ENCODE measurements around the gene IPP.
"Not testable (repeated sequence)": the region's sequence is repeated elsewhere in the genome, so short reads cannot be mapped to it uniquely, and the experiment has no call there.

The IPP gene

GRCh38 chr1:45739641-45740156 is 10.8 kb downstream of the IPP start:
- not testable (repeated sequence) for FAIRE-seq; DNase-seq (ENCODE audit: low spot score)

GRCh38 chr1:45739137-45739536 is 11.3 kb downstream of the IPP start:
- FAIRE-seq, result no peak

GRCh38 chr1:45730780-45731319 is 19.6 kb downstream of the IPP start:
- DNase-seq (ENCODE audit: low spot score), result no peak
- no peak for FAIRE-seq

More at GRCh38 chr1:45739137-45739536, 11.3 kb downstream of the IPP start:
- DNase-seq (ENCODE audit: low spot score), result no peak

- DNase-seq (ENCODE audit: low spot score) (no peak), FAIRE-seq (no peak)
Observed at GRCh38 chr1:45730075-45730779, 20.2 kb downstream of the IPP start.

GRCh38 chr1:45726007-45726406 is 24.4 kb downstream of the IPP start:
- FAIRE-seq; DNase-seq (ENCODE audit: low spot score): not testable (repeated sequence)

- FAIRE-seq, result peak; percentile 2
- no peak for DNase-seq (ENCODE audit: low spot score)
Observed at GRCh38 chr1:45723248-45723930, 27.1 kb downstream of the IPP start.

GRCh38 chr1:45722809-45723208 is 27.6 kb downstream of the IPP start:
- no peak for FAIRE-seq
- no peak for DNase-seq (ENCODE audit: low spot score)

GRCh38 chr1:45721207-45721606 is 29.2 kb downstream of the IPP start:
- DNase-seq (ENCODE audit: low spot score) (no peak), FAIRE-seq (no peak)

- DNase-seq (ENCODE audit: low spot score), result no peak
- FAIRE-seq, result no peak
Observed at GRCh38 chr1:45718289-45718688, 32.2 kb downstream of the IPP start.

GRCh38 chr1:45717386-45717785 is 33.1 kb downstream of the IPP start:
- DNase-seq (ENCODE audit: low spot score); FAIRE-seq: not testable (repeated sequence)

GRCh38 chr1:45716700-45717099 is 33.8 kb downstream of the IPP start:
- DNase-seq (ENCODE audit: low spot score), result no peak
- FAIRE-seq, result no peak

- no peak for FAIRE-seq
- DNase-seq (ENCODE audit: low spot score), result no peak
Observed at GRCh38 chr1:45713711-45714110, 36.7 kb downstream of the IPP start.

GRCh38 chr1:45704637-45705036 is 45.8 kb downstream of the IPP start:
- FAIRE-seq (no peak), DNase-seq (ENCODE audit: low spot score) (no peak)

GRCh38 chr1:45694823-45695222 is 55.6 kb downstream of the IPP start:
- DNase-seq (ENCODE audit: low spot score), result no peak
- no peak for FAIRE-seq

GRCh38 chr1:45693811-45694210 is 56.6 kb downstream of the IPP start:
- DNase-seq (ENCODE audit: low spot score); FAIRE-seq: not testable (repeated sequence)

GRCh38 chr1:45687754-45688740 is 62.4 kb downstream of the IPP start, which contains the start of gene TMEM69:
Gene TMEM69 (plus strand): TSS chr1:45688181. CDS start chr1:45691069, 2,888 bp downstream.
- peak; percentile 80 for DNase-seq (ENCODE audit: low spot score)
- no peak for FAIRE-seq

- FAIRE-seq, result peak; percentile 84
- DNase-seq (ENCODE audit: low spot score), result peak; percentile 98
Observed at GRCh38 chr1:45687014-45687753, 63.3 kb downstream of the IPP start.

GRCh38 chr1:45686288-45687013 is 64.0 kb downstream of the IPP start, which contains the start of gene GPBP1L1:
Gene GPBP1L1 (minus strand): TSS chr1:45686533. CDS start chr1:45659087, 27,446 bp downstream.
- FAIRE-seq, result peak; percentile 34
- peak; percentile 95 for DNase-seq (ENCODE audit: low spot score)

- no peak for DNase-seq (ENCODE audit: low spot score)
- no peak for FAIRE-seq
Observed at GRCh38 chr1:45686015-45686287, 64.5 kb downstream of the IPP start.
